A549 (cell line): ENCODE results near the gene SGPL1.

Source experiments
- CTCF ChIP-seq: fragments of >200 bp; sonication (Bioruptor Twin); formaldehyde crosslinking; IDR thresholded peaks from 3 replicates; pipeline ENCODE4 v1.5.1; 2016
- MAFK ChIP-seq: fragments of 450-650 bp; IDR thresholded peaks from 2 replicates; pipeline ENCODE4 v1.6.1; 2014; ENCODE audit not compliant: partially characterized antibody
- MAZ ChIP-seq: fragments of 150-350 bp; IDR thresholded peaks from 2 replicates; pipeline ENCODE4 v1.6.1; 2014; ENCODE audit warnings: antibody characterized with exemption, low read depth, low read length, borderline replicate concordance
- SMC3 ChIP-seq: fragments of >200 bp; sonication (Bioruptor Twin); formaldehyde crosslinking; IDR thresholded peaks from 3 replicates; pipeline ENCODE4 v1.6.1; 2018; ENCODE audit warnings: inconsistent platforms
- ZC3H11A ChIP-seq: fragments of 450-650 bp; IDR thresholded peaks from 2 replicates; pipeline ENCODE4 v1.6.1; 2014; ENCODE audit warnings: antibody characterized with exemption, mild to moderate bottlenecking
- TF ChIP-seq, protein P1 (sequence below): IDR thresholded peaks from 2 replicates; pipeline ENCODE4 v1.6.1; 2012

DNA sequence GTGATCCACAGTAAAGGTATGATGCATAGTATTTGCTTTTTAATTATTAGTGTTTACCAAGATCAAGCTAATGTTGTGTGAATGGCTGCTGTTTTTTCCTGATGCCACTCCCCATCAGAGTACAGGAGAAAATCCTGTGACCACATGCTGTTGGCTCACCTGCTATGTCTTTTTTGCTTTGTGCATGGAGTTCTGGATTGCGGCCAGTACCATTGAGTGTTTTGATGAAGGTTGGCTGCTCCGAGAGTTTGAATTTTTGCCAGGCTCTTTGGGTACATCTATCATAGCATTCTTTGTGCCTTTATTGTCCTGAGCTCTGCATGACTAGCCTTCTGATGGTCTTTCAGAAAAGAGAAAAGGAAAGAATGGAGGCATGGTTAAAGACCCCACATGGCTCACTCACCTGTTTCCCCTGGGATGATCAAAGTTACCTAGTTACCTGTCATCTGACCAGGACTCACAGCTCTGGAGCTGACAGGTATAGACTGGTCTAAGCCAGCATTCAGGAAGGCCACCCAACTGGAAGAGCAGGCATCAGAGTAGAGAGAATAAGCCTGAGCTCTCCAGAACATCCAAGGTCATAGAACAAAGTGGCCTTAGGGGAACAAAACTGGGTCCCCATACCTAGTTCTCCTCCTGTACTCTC is 11.8 kb upstream of the SGPL1 start:
- no peak for TF ChIP-seq CTCF
- TF ChIP-seq MAZ: no peak
- no peak for TF ChIP-seq SMC3
- TF ChIP-seq MAFK: no peak
- TF ChIP-seq ZC3H11A: no peak
- TF ChIP-seq, protein P1, sequence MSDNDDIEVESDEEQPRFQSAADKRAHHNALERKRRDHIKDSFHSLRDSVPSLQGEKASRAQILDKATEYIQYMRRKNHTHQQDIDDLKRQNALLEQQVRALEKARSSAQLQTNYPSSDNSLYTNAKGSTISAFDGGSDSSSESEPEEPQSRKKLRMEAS: no peak
